ENCODE measurements around the gene METTL25. TPM values are rescaled to one million over a fixed set of nuclear protein-coding genes. Genes with fewer than 3 reads are reported as not detected.

METTL25 gene
- total RNA-seq, 1 experiment from 2014 or later = 3.5 TPM

- POLR2A ChIA-PET = no interaction called here
- TF ChIP-seq POLR2AphosphoS5 (IDR thresholded peaks at IDR 0.05; ENCODE audit: low read depth, low read length) (no peak), CTCF (IDR thresholded peaks at IDR 0.05) (no peak), REST (IDR thresholded peaks at IDR 0.05; ENCODE audit: insufficient read depth in 1 of 2, low read depth in 2 of 2, low read length in 1 of 2) (no peak), TCF7L2 (IDR thresholded peaks at IDR 0.05; ENCODE audit: low read depth, low read length) (no peak), SIN3A (IDR thresholded peaks at IDR 0.05; ENCODE audit: borderline replicate concordance, insufficient read depth, low read depth, low read length) (no peak)
- DNase-seq (ENCODE audit: low read depth, low spot score) (no peak), ATAC-seq (no peak)
- CTCF ChIA-PET = no interaction called here
- no peaks in the 10 kb centered on the region for H3K9me3 ChIP-seq (ENCODE audit: control insufficient read depth, insufficient read depth, low read depth, low read length)
- BruUV-seq (replicated peaks) = no TSS peak
- H3K27ac ChIP-seq (ENCODE audit: low read length) = no peak overlapping the region
- no peaks in the 10 kb centered on the region for H3K36me3 ChIP-seq (ENCODE audit: control insufficient read depth, insufficient read depth, low read length)
- no peaks in the 10 kb centered on the region for H3K27me3 ChIP-seq (ENCODE audit: control insufficient read depth, insufficient read depth, low read length)
- intact Hi-C loops (cut with micrococcal nuclease; ENCODE audit: unreplicated experiment) = no loop called here
- no peaks in the 10 kb centered on the region for H3K4me1 ChIP-seq (ENCODE audit: control insufficient read depth, insufficient read depth, low read length)
- in situ Hi-C loops (cut with HindIII; ENCODE audit: low pct_unique_long_range_greater_than_20kb, low sequenced_read_pairs) = no loop called here
- H3K4me3 ChIP-seq (ENCODE audit: low read depth in 2 of 2, low read length in 2 of 2) = no peak overlapping the region
These were observed 78.0 kb downstream of the METTL25 start for GRCh38 chr12:82436354-82436753.

- POLR2A ChIA-PET = no interaction called here
These were observed 79.4 kb downstream of the METTL25 start for GRCh38 chr12:82437744-82438143.

More at GRCh38 chr12:82437744-82438143, 79.4 kb downstream of the METTL25 start:
- H3K9me3 ChIP-seq (ENCODE audit: control insufficient read depth, insufficient read depth, low read depth, low read length) = no peaks in the 10 kb centered on the region
- in situ Hi-C loops (cut with HindIII; ENCODE audit: low pct_unique_long_range_greater_than_20kb, low sequenced_read_pairs) = no loop called here
- H3K4me3 ChIP-seq (ENCODE audit: low read depth in 2 of 2, low read length in 2 of 2) = no peak overlapping the region
- H3K4me1 ChIP-seq (ENCODE audit: control insufficient read depth, insufficient read depth, low read length) = no peaks in the 10 kb centered on the region
- intact Hi-C loops (cut with micrococcal nuclease; ENCODE audit: unreplicated experiment) = no loop called here
- ATAC-seq (no peak), DNase-seq (ENCODE audit: low read depth, low spot score) (no peak)
- no TSS peak for BruUV-seq (replicated peaks)
- no peak overlapping the region for H3K27ac ChIP-seq (ENCODE audit: low read length)
- H3K27me3 ChIP-seq (ENCODE audit: control insufficient read depth, insufficient read depth, low read length) = no peaks in the 10 kb centered on the region
- no peaks in the 10 kb centered on the region for H3K36me3 ChIP-seq (ENCODE audit: control insufficient read depth, insufficient read depth, low read length)
- TF ChIP-seq SIN3A (IDR thresholded peaks at IDR 0.05; ENCODE audit: borderline replicate concordance, insufficient read depth, low read depth, low read length) (no peak), POLR2AphosphoS5 (IDR thresholded peaks at IDR 0.05; ENCODE audit: low read depth, low read length) (no peak), REST (IDR thresholded peaks at IDR 0.05; ENCODE audit: insufficient read depth in 1 of 2, low read depth in 2 of 2, low read length in 1 of 2) (no peak), TCF7L2 (IDR thresholded peaks at IDR 0.05; ENCODE audit: low read depth, low read length) (no peak), CTCF (IDR thresholded peaks at IDR 0.05) (no peak)
- CTCF ChIA-PET = no interaction called here
